SHP77 (cell line): Measurements from ENCODE around the gene CDC42EP3.
A peak's percentile ranks its signal among the peaks of the same experiment; 100 is the strongest.

Experiments
- DNase-seq, 2 experiments: peaks; one replicate each; lab custom pipeline; 2025; lab: John Stamatoyannopoulos, UW

The CDC42EP3 gene, protein sequence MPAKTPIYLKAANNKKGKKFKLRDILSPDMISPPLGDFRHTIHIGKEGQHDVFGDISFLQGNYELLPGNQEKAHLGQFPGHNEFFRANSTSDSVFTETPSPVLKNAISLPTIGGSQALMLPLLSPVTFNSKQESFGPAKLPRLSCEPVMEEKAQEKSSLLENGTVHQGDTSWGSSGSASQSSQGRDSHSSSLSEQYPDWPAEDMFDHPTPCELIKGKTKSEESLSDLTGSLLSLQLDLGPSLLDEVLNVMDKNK

DNA sequence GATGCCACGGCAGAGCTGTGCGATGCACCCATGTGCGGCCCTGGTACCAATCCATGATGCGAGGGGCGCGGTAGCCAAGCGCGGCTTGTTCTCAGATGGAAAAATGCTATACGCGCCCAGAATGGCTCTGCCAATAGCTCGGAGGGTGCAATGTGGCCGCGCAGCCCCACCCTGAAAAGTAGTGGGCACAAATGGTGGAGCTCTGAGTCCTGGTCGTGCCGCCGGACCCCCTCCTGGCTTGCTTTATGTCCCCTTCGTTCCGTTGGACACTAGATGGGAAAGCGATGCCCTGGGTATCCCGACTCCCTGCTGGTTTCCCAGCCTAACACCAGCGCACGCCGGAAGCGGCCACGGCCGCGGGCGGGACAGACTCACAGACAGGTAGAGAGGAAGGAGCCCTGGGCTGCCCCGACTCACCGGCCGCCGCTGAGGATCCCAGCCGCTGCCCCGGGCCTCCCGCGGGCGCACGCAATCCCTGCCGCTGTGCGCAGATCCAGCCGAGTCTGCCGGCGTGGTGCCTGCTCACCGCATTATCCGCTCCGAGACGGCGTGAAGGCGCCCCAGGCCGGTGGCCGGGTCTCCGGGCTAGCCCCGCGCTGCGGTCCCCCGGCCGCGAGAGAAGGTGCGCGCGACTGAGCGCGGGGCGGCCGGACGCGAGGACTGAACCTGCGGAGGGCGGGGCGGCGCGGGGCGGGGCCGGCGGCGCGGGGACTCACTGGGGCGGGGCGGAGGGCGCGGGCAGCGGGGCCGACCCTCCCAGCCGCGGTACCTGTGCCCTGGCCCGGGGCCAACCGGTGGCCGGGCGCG lies at the start of gene CDC42EP3:
CDC42EP3 (minus strand) TSS at position 634 of the 807 bp plus-strand sequence. CDS start 25,055 bp downstream, outside the sequence.
- peak; percentile 75 to 86 for DNase-seq

DNA sequence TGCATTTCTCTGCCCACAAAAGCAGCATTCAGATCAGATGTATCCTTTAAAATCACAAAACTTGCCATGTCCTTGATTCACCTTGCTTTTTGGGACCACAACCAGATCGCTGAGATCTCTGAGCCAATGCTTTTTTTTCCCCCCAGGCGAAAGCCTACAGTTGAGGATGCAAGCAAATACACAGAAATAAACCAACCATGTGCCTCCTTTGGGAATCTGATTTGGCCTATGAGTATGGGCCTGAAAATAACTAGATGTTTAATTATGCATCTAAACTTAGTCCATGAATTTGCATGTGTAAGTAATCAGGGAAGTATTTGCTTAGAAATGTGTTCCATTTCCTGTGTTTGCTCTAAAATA lies 49.7 kb upstream of the CDC42EP3 start:
- no peak for DNase-seq

DNA sequence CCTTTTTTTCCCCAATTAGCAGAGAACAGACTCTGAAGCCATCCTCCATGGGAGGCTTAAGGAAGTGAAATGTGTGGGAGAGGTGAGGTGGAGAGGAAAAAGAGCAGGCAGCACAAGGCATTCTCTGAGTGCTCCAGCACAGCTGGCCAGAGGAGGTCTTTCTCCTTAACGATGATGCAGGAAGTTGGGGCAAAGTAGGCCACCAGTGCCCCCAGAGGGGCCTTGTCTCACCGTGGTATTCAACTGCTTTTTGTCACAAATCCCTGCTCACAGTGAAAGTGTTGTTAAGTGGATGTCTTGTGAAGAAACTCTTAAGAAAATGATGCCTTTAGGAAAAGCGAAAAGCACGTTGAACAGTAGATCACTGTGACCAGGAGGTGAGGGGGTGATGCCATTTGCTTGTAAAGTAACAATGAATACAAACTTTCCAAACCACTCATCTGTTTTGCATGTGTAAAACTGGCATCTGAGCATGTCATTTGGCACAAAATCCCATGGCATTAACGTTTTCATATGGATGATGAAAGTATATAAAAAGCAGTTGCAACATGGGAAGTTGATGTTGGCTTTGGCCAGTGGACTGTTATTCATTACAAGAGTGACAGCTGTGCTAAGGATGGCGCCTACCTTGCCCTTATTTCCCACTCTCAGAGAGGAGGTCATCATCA lies 49.2 kb upstream of the CDC42EP3 start:
- DNase-seq = no peak

DNA sequence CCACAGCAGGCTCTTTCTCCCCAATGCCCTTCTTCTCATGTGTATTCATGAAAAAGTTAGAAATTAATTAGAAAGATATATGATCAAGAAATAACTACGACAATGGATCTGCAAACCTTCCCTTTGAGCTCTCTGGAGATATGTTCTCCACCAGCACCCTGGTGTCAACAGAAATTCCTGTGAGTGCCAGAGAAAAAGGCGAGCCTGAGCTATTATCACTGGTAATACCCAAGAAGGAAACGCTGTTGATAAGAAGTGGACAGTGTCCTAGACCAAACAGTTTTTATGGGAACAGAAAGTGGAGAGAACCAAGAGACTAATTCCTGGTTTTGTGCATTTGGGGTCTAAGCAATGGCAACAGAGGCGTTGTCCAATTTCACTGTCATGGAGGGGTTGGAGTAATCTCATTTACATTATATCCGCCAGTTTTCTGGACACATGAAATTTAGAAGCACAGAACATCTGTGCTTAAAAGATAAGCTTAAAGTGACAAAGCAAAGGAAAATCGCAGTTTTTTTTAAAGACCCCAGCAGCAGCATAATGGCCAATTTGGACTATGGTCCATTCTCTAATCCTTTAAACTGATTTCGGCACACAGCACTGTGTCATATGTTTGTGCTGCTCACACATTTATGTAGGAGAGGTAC lies 47.2 kb upstream of the CDC42EP3 start:
- no peak for DNase-seq

DNA sequence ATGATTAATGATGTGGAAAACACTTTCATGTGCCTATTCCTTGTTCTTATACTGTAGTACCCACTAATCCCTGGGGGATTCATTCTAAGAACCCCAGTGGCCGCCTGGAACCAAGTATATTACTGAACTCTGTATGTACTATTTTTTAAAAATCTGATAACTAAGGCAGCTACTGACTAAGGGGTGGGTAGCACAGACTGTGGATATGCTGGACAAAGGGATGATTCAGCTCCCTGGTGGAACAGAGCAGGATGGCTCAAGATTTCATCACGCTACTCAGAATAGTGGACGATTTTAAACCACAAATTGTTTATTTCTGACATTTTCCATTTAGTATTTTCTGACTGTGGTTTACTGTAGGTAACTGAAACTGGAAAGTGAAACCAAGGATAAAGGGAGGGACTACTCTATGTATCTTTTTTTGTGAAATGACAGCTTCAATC lies 41.8 kb upstream of the CDC42EP3 start:
- DNase-seq = no peak

DNA sequence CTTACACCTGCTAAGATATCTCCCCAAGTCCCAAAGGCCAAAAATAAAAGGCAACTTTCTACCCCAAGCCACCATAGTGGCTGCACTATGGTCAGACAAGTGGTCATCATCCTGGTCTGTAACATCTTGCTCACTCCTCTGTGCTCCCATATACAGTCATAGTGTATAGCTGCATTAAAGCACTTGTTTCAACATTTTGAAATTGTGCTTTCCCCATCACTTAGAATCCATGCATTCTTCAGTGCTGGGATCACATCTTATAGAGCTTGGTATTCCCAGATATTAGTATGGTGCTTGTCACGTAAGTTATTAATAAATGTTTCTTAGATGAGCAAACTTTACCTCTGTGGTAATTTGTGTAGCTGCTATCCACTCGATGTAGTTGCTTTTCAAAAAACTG lies 40.4 kb upstream of the CDC42EP3 start:
- no peak for DNase-seq

- no peak for DNase-seq
These were observed 39.9 kb upstream of the CDC42EP3 start for GRCh38 chr2:37711308-37711731.

- no peak for DNase-seq
These were observed 37.7 kb upstream of the CDC42EP3 start for GRCh38 chr2:37709111-37709510.

GRCh38 chr2:37708146-37708545 lies 36.7 kb upstream of the CDC42EP3 start:
- no peak for DNase-seq

- DNase-seq = no peak
These were observed 36.0 kb upstream of the CDC42EP3 start for GRCh38 chr2:37707393-37707792.

- DNase-seq = no peak
These were observed 35.1 kb upstream of the CDC42EP3 start for GRCh38 chr2:37706334-37707183.

- DNase-seq = no peak
These were observed 33.7 kb upstream of the CDC42EP3 start for GRCh38 chr2:37705191-37705590.

- DNase-seq = no peak
These were observed 27.6 kb upstream of the CDC42EP3 start for GRCh38 chr2:37698931-37699481.

DNA sequence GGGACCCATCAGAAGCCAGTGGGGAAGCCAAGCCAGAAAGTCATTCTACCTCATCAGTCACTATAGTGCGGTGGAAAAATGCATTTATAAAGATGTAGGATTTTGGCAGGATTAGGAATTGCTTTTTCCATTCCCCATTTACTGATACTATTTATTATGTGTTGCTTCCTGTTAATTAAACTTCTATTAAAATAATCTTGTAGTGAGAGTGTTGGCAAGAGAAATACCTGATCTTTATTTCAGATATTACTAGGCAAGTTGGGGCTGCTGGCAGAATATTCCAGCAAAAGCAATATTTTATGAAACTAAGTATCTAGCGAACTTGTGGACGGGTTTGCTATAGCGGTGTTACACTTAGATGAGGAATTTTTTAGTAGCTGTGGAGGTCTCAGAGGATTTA lies 23.9 kb upstream of the CDC42EP3 start:
- DNase-seq = no peak

- DNase-seq = no peak
These were observed 21.3 kb upstream of the CDC42EP3 start for GRCh38 chr2:37692711-37693110.

DNA sequence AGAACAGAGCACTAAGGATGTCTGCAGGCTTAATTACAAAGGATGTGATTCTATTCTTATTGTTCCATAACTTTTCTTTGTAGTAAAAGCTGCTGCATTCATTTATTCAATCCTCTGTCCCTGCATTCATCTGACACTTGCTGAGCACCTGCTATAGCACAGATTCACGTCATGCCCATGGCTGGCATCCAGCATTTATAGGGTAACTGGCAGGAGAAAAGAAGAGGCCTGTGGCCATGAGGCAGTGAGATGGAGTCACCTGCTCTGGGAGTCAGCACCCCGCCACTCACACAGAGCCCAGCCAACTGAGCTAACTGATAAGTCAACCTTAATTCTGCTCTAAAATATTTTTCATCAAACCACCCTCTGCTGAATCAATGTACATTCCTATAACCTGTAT lies 18.3 kb upstream of the CDC42EP3 start:
- peak; percentile 82 to 91 for DNase-seq

DNA sequence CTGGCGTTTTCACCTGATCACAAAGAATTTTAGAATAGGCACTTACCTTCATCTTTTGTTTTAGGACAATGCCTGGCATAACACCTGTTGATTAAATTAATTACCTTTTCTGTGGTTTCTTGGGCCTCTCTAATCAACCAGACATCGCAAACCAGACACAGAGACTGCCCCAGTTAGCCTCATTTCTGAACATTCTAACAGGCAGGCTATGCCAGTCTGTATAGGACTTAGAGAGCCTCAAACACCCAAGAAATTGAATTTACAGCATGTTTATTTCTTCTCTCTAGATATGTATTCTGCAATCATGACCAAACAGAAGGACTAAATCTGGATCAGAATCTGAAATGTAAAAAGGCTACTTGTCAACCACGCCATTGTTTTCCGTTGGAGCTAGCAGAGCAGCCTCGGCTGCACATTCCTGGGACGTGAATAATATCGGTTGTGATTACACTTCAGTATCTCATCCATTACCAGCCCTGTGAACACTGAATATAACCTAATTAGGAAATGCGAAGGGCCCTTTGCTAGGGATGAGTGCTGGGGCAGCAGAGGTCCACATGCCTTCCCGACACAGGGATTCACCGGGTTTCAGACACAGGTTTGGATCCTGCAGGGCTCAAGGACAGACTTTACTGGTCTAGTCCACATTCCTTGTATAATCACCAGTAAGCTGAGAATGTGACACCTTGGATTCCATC lies 17.5 kb upstream of the CDC42EP3 start:
- DNase-seq = no peak

DNA sequence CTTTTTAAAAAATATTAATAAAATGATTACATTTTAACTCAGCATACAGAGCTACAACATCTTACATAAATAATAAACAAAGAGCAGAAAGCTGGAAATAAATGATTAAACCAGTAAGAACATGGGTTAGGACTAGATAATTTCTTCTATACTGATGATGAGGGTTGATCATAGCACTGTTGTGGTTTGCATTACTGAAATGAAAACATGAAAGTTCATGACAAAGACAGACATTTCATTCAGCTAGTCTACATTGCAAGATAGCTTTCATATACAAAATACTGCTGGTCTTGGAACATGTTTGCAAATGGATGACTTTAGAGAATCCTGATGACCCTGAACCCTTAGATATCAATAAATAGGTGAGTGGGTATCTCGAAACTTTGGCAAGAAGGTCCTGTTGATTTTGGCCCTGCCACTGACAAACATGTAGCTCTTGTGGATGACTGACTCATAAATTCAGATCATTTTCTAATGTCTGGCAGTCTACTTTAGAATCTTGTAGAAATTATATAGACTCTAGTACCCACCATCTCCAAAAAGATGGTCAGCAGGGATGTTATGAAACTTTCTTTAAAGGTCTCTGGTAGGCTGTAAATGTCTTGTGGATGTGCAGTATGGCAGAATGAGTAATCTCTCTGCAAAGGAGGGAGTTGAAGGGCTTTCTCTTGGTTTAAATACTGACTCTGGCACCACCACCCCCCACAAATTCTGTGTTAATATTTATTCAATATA lies 15.5 kb upstream of the CDC42EP3 start:
- DNase-seq = no peak

DNA sequence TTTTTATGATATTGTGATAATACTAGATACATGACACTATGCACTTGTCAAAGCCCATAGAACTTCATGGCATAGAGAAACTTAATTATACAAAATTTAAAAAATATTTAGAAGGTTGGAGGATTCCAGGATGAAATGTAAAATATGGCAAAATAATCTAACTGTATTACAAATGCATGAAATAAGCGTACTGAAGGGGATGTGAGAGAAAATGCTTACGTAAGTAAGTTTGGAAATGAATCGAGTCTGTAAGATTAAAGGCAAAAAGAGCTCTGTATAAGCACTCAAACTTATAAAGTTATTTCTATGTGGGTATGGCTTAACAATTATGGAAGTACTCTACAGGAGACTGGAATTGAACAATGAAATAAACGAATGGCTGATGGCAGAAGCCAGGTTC lies 13.4 kb upstream of the CDC42EP3 start:
- DNase-seq = no peak
